Chondrocyte (in vitro differentiated cells): ENCODE data around the gene ADGRE1. TPM values are rescaled to one million over a fixed set of nuclear protein-coding genes. Genes with fewer than 3 reads are reported as not detected.

Experiments used
- DNase-seq: peaks from one replicate; pipeline ENCODE4 v3.0.0; 2021; ENCODE audit warnings: mixed read lengths, low spot score
- H3K27ac Mint-ChIP-seq: one replicate; pipeline ENCODE4 v1.8.0; 2021; ENCODE audit warnings: mild to moderate bottlenecking, moderate library complexity, mixed read lengths; ENCODE audit not compliant: unreplicated experiment
- H3K27me3 Mint-ChIP-seq: 2 replicates; pipeline ENCODE4 v1.8.0; 2021; ENCODE audit warnings: low read depth, mixed read lengths
- H3K36me3 Mint-ChIP-seq: 2 replicates; pipeline ENCODE4 v1.8.0; 2021; ENCODE audit warnings: low read depth, mixed read lengths
- H3K4me1 Mint-ChIP-seq: 2 replicates; pipeline ENCODE4 v1.8.0; 2021; ENCODE audit warnings: low read depth, mild to moderate bottlenecking, mixed read lengths
- H3K4me3 Mint-ChIP-seq: one replicate; pipeline ENCODE4 v1.8.0; 2021; ENCODE audit warnings: mild to moderate bottlenecking, moderate library complexity, mixed read lengths; ENCODE audit not compliant: unreplicated experiment
- H3K9me3 Mint-ChIP-seq: 2 replicates; pipeline ENCODE4 v1.8.0; 2021; ENCODE audit warnings: low read depth, mixed read lengths
- CTCF ChIP-seq: fragments of 200-600 bp; sonication (generic); IDR thresholded peaks from 2 replicates; pipeline ENCODE4 v1.5.0; 2021; ENCODE audit warnings: antibody characterized with exemption, mild to moderate bottlenecking, moderate library complexity
- total RNA-seq: library from RNA; stranded (reverse); gene quantifications from 3 replicates; pipeline ENCODE4 v1.2.1, GENCODE V29; 2021

ADGRE1 gene
- total RNA-seq, 1 donor from 2014 or later: not detected

GRCh38 chr19:6970443-6970842 is 83.1 kb downstream of the ADGRE1 start:
- TF ChIP-seq CTCF: no peak

GRCh38 chr19:6971366-6971765 is 84.0 kb downstream of the ADGRE1 start:
- no peaks in the 10 kb centered on the region for H3K4me1 Mint-ChIP-seq
- no peak for TF ChIP-seq CTCF
- no peak for DNase-seq
- no peaks in the 10 kb centered on the region for H3K9me3 Mint-ChIP-seq
- no peaks in the 10 kb centered on the region for H3K36me3 Mint-ChIP-seq
- no peak overlapping the region for H3K27ac Mint-ChIP-seq
- no peak overlapping the region for H3K4me3 Mint-ChIP-seq
- peaks cover 3% of the 10 kb centered on the region for H3K27me3 Mint-ChIP-seq

More at GRCh38 chr19:6970443-6970842, 83.1 kb downstream of the ADGRE1 start:
- DNase-seq: no peak
- Mint-ChIP-seq H3K9me3 (no peaks in the 10 kb centered on the region), H3K36me3 (no peaks in the 10 kb centered on the region), H3K4me1 (no peaks in the 10 kb centered on the region), H3K27ac (no peak overlapping the region), H3K27me3 (peaks cover 3% of the 10 kb centered on the region), H3K4me3 (no peak overlapping the region)

GRCh38 chr19:6976197-6976596 is 88.8 kb downstream of the ADGRE1 start:
- no peak for DNase-seq
- no peaks in the 10 kb centered on the region for H3K27me3 Mint-ChIP-seq
- no peaks in the 10 kb centered on the region for H3K36me3 Mint-ChIP-seq
- H3K27ac Mint-ChIP-seq: no peak overlapping the region
- peaks cover 18% of the 10 kb centered on the region for H3K9me3 Mint-ChIP-seq
- no peak for TF ChIP-seq CTCF
- H3K4me1 Mint-ChIP-seq: no peaks in the 10 kb centered on the region
- H3K4me3 Mint-ChIP-seq: no peak overlapping the region

- no peak for TF ChIP-seq CTCF
- H3K4me1 Mint-ChIP-seq: no peaks in the 10 kb centered on the region
- H3K36me3 Mint-ChIP-seq: no peaks in the 10 kb centered on the region
- peaks cover 36% of the 10 kb centered on the region for H3K9me3 Mint-ChIP-seq
- H3K4me3 Mint-ChIP-seq: no peak overlapping the region
- no peaks in the 10 kb centered on the region for H3K27me3 Mint-ChIP-seq
- H3K27ac Mint-ChIP-seq: no peak overlapping the region
- DNase-seq: no peak
Measured at GRCh38 chr19:6979399-6979798, 92.0 kb downstream of the ADGRE1 start.

- no peaks in the 10 kb centered on the region for H3K4me1 Mint-ChIP-seq
- H3K27ac Mint-ChIP-seq: no peak overlapping the region
- no peak for TF ChIP-seq CTCF
- H3K36me3 Mint-ChIP-seq: no peaks in the 10 kb centered on the region
- H3K27me3 Mint-ChIP-seq: no peaks in the 10 kb centered on the region
- DNase-seq: no peak
- no peak overlapping the region for H3K4me3 Mint-ChIP-seq
- H3K9me3 Mint-ChIP-seq: peaks cover 35% of the 10 kb centered on the region
Measured at GRCh38 chr19:6983448-6983847, 96.1 kb downstream of the ADGRE1 start.
